ENCODE measurements around the gene U2AF1L4. TPM values are rescaled to one million over a fixed set of nuclear protein-coding genes. Genes with fewer than 3 reads are reported as not detected.
"Not testable (repeated sequence)": the region's sequence is repeated elsewhere in the genome, so short reads cannot be mapped to it uniquely, and the experiment has no call there.

Gene U2AF1L4
- total RNA-seq, 4 donors from 2014 or later, result 10.2 to 19.0 (median 17.5) TPM

GRCh38 chr19:35725216-35725861, 19.9 kb downstream of the U2AF1L4 start:
- Histone ChIP-seq H3K27ac (no peak overlapping the region), H3K4me1 (peaks cover 0 to 8% (median 0%) of the 10 kb centered on the region in 3 donors), H3K27me3 (no peaks in the 10 kb centered on the region), H3K4me3 (no peak overlapping the region), H3K36me3 (peaks cover 82 to 100% (median 85%) of the 10 kb centered on the region in 3 donors), H3K9me3 (no peaks in the 10 kb centered on the region)
- intact Hi-C loops (cut with DNase I), result no loop called here
- TF ChIP-seq POLR2A (IDR thresholded peaks at IDR 0.05), result no peak
- TF ChIP-seq, protein P1, sequence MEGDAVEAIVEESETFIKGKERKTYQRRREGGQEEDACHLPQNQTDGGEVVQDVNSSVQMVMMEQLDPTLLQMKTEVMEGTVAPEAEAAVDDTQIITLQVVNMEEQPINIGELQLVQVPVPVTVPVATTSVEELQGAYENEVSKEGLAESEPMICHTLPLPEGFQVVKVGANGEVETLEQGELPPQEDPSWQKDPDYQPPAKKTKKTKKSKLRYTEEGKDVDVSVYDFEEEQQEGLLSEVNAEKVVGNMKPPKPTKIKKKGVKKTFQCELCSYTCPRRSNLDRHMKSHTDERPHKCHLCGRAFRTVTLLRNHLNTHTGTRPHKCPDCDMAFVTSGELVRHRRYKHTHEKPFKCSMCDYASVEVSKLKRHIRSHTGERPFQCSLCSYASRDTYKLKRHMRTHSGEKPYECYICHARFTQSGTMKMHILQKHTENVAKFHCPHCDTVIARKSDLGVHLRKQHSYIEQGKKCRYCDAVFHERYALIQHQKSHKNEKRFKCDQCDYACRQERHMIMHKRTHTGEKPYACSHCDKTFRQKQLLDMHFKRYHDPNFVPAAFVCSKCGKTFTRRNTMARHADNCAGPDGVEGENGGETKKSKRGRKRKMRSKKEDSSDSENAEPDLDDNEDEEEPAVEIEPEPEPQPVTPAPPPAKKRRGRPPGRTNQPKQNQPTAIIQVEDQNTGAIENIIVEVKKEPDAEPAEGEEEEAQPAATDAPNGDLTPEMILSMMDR (IDR thresholded peaks at IDR 0.05), result no peak
- 92 to 94% methylated on average over 11 to 13 of the region's 23 CpGs for WGBS, 2 donors
- no peak for DNase-seq

- DNase-seq, result no peak
- H3K9me3 ChIP-seq, result no peaks in the 10 kb centered on the region
- H3K4me1 ChIP-seq, result peaks cover 2 to 11% (median 3%) of the 10 kb centered on the region in 3 donors
- 94 to 95% methylated on average over 3 to 10 of the region's 12 CpGs for WGBS, 2 donors
- no peak overlapping the region for H3K27ac ChIP-seq
- H3K27me3 ChIP-seq, result no peaks in the 10 kb centered on the region
- intact Hi-C loops (cut with DNase I), result no loop called here
- H3K4me3 ChIP-seq, result no peak overlapping the region
- TF ChIP-seq POLR2A (IDR thresholded peaks at IDR 0.05), result no peak
- TF ChIP-seq, protein P1 (IDR thresholded peaks at IDR 0.05), result no peak
- H3K36me3 ChIP-seq, result peaks cover 74 to 100% (median 77%) of the 10 kb centered on the region in 3 donors
Measured at GRCh38 chr19:35724560-35724959, 20.7 kb downstream of the U2AF1L4 start.

GRCh38 chr19:35724132-35724531, 21.1 kb downstream of the U2AF1L4 start:
- 80 to 90% methylated on average over 5 to 7 of the region's 7 CpGs for WGBS, 2 donors
- peaks cover 6 to 15% (median 7%) of the 10 kb centered on the region in 3 donors for H3K4me1 ChIP-seq
- H3K9me3 ChIP-seq; H3K4me3 ChIP-seq; H3K27me3 ChIP-seq; H3K27ac ChIP-seq; DNase-seq; intact Hi-C loops (cut with DNase I): not testable (repeated sequence)
- H3K36me3 ChIP-seq, result peaks cover 70 to 98% (median 73%) of the 10 kb centered on the region in 3 donors

- Histone ChIP-seq H3K27me3 (no peaks in the 10 kb centered on the region), H3K4me1 (peaks cover 11 to 20% (median 12%) of the 10 kb centered on the region in 3 donors), H3K27ac (no peak overlapping the region), H3K4me3 (no peak overlapping the region), H3K36me3 (peaks cover 65 to 94% (median 68%) of the 10 kb centered on the region in 3 donors), H3K9me3 (no peaks in the 10 kb centered on the region)
- TF ChIP-seq, protein P1 (IDR thresholded peaks at IDR 0.05), result no peak
- no peak for DNase-seq
- intact Hi-C loops (cut with DNase I), result no loop called here
- 95 to 100% methylated on average over 1 to 4 of the region's 24 CpGs for WGBS, 2 donors
Measured at GRCh38 chr19:35723671-35724070, 21.5 kb downstream of the U2AF1L4 start.

DNA sequence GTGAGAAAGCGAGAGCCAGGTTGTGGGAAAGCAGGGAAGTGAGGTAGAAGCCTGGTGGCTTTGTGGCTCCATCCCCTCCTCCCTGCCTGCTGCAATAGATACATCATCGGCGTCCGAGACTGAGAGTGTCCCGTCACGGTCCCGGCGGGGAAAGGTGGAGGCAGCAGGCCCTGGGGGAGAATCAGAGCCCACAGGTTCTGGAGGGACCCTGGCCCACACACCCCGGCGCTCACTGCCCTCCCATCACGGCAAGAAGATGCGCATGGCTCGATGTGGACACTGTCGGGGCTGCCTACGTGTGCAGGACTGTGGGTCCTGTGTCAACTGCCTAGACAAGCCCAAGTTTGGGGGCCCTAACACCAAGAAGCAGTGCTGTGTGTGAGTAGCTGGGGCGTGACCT, 22.3 kb downstream of the U2AF1L4 start:
- Histone ChIP-seq H3K27me3 (no peaks in the 10 kb centered on the region), H3K36me3 (peaks cover 58 to 86% (median 63%) of the 10 kb centered on the region in 3 donors), H3K4me3 (no peak overlapping the region), H3K4me1 (peaks cover 12 to 22% (median 12%) of the 10 kb centered on the region in 3 donors), H3K9me3 (no peaks in the 10 kb centered on the region), H3K27ac (no peak overlapping the region)
- no peak for DNase-seq
- 90 to 97% methylated on average over 8 to 9 of the region's 16 CpGs for WGBS, 2 donors
- intact Hi-C loops (cut with DNase I), result no loop called here
- TF ChIP-seq, protein P1 (IDR thresholded peaks at IDR 0.05), result no peak
- no peak for TF ChIP-seq POLR2A (IDR thresholded peaks at IDR 0.05)
